OCI-LY3 (cell line): ENCODE data around the gene TMEM208.

Experiments
- H2AFZ ChIP-seq: fragments of 200-600, 300-600 bp; shearing (Covaris generic); 2 replicates; pipeline ENCODE4 v1.6.0; 2014; ENCODE audit warnings: antibody characterized with exemption, low read depth, low read length
- H3K27ac ChIP-seq: fragments of 200-600, 300-600 bp; sonication (generic); 2 replicates; pipeline ENCODE4 v1.5.1; 2014; ENCODE audit warnings: mild to moderate bottlenecking, low read length, moderate library complexity, mixed read lengths
- H3K27me3 ChIP-seq: fragments of 200-600, 300-600 bp; sonication (generic); 2 replicates; pipeline ENCODE4 v1.6.1; 2014; ENCODE audit warnings: low read depth, low read length, mixed read lengths
- H3K36me3 ChIP-seq: fragments of 200-600, 300-600 bp; sonication (generic); replicated peaks from 2 replicates; pipeline ENCODE3; 2014; ENCODE audit warnings: low read depth, low read length, mixed read lengths
- H3K4me1 ChIP-seq: fragments of 300-600, 200-600 bp; sonication (generic); 2 replicates; pipeline ENCODE4 v1.6.1; 2014; ENCODE audit warnings: low read length, mixed read lengths
- H3K4me2 ChIP-seq: fragments of 200-600, 300-600 bp; sonication (generic); 2 replicates; pipeline ENCODE4 v1.6.1; 2014; ENCODE audit warnings: low read length, mixed read lengths
- H3K4me3 ChIP-seq: fragments of 300-600, 200-600 bp; sonication (generic); 2 replicates; pipeline ENCODE4 v1.5.1; 2014; ENCODE audit warnings: antibody characterized with exemption, mild to moderate bottlenecking, low read length, moderate library complexity
- H3K79me2 ChIP-seq: fragments of 300-600, 200-600 bp; shearing (Covaris generic); 2 replicates; pipeline ENCODE4 v1.6.1; 2014; ENCODE audit warnings: mild to moderate bottlenecking, low read length, mixed read lengths
- H3K9ac ChIP-seq: fragments of 300-600, 200-600 bp; shearing (Covaris generic); 2 replicates; pipeline ENCODE4 v1.6.0; 2014; ENCODE audit warnings: mild to moderate bottlenecking, low read length, moderate library complexity
- H3K9me3 ChIP-seq: fragments of 200-600, 300-600 bp; shearing (Covaris generic); 2 replicates; pipeline ENCODE4 v1.6.1; 2014; ENCODE audit warnings: low read length, mixed read lengths; ENCODE audit not compliant: insufficient read depth
- H4K20me1 ChIP-seq: fragments of 200-600, 300-600 bp; sonication (generic); 2 replicates; pipeline ENCODE4 v1.6.1; 2016; ENCODE audit warnings: low read length, mixed read lengths; ENCODE audit not compliant: insufficient read depth
- CTCF ChIP-seq: fragments of 200-600, 300-600 bp; sonication (generic); IDR thresholded peaks from 2 replicates; pipeline ENCODE4 v1.5.1; 2014; ENCODE audit warnings: antibody characterized with exemption, low read length, low read depth
- EZH2phosphoT487 ChIP-seq: fragments of 200-600 bp; shearing (Covaris generic); IDR thresholded peaks from 2 replicates; pipeline ENCODE4 v1.6.1; 2018; ENCODE audit warnings: antibody characterized with exemption, mixed run types, low read depth

Gene TMEM208

GRCh38 chr16:67240506-67240905, 13.6 kb downstream of the TMEM208 start:
- Histone ChIP-seq H3K4me2 (no peak overlapping the region), H2AFZ (no peak overlapping the region), H3K36me3 (peaks cover 27% of the 10 kb centered on the region), H3K27ac (no peak overlapping the region), H3K9me3 (no peaks in the 10 kb centered on the region), H3K4me1 (peaks cover 21% of the 10 kb centered on the region), H3K27me3 (no peaks in the 10 kb centered on the region), H4K20me1 (0 out of 2 replicates have a peak, but pooled peaks cover 2% of the 10 kb centered on the region), H3K79me2 (peaks cover 13% of the 10 kb centered on the region), H3K4me3 (no peak overlapping the region), H3K9ac (no peak overlapping the region)
- TF ChIP-seq CTCF (no peak), EZH2phosphoT487 (no peak)

DNA sequence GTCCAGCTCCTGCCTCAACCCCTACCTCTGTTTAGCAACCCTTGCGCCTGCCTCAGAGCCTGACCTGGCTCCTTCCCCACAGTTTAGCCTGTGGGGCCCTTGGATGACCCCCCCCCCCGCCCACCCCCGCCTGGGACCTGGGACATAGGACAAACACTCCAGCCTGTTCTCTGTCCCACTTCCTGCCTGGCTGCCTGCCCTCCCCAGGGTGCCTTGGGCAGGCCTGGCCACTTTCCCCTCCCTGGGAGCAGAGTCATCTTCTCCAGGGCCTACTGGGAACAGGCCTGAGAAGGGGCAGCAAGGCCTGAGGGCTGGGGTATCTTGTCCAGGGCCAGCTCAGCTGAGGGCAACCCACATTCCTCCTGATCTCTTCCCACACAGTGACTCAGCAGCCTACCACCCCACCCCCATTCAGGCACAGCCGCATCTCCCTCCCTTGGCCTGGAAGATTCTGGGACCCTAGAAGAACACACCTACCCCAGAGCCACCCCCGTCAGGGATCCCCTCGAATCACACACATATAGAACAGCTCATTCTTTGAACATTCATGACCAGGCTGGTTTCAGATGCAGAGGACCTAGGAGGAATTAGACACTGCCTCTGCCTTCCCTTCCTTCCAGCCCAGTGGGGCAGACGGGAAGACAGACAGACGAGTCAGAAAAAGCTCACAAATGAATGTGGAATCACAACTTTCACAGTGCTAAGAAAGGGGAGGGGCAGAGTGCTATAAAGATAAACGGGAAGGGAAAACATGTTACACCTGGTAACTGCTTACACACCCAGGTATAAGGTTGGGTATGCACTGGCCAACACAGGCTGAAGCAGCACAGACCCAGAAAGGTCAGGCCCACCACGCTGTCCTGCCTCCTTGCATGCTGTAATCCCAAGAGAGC, 14.3 kb downstream of the TMEM208 start:
- Histone ChIP-seq H3K9me3 (no peaks in the 10 kb centered on the region), H3K4me3 (no peak overlapping the region), H3K79me2 (peaks cover 20% of the 10 kb centered on the region), H3K27ac (no peak overlapping the region), H2AFZ (no peak overlapping the region), H4K20me1 (0 out of 2 replicates have a peak, but pooled peaks cover 2% of the 10 kb centered on the region), H3K4me2 (no peak overlapping the region), H3K27me3 (no peaks in the 10 kb centered on the region), H3K4me1 (peaks cover 26% of the 10 kb centered on the region), H3K36me3 (peaks cover 20% of the 10 kb centered on the region), H3K9ac (no peak overlapping the region)
- no peak for TF ChIP-seq CTCF
- TF ChIP-seq EZH2phosphoT487: no peak

DNA sequence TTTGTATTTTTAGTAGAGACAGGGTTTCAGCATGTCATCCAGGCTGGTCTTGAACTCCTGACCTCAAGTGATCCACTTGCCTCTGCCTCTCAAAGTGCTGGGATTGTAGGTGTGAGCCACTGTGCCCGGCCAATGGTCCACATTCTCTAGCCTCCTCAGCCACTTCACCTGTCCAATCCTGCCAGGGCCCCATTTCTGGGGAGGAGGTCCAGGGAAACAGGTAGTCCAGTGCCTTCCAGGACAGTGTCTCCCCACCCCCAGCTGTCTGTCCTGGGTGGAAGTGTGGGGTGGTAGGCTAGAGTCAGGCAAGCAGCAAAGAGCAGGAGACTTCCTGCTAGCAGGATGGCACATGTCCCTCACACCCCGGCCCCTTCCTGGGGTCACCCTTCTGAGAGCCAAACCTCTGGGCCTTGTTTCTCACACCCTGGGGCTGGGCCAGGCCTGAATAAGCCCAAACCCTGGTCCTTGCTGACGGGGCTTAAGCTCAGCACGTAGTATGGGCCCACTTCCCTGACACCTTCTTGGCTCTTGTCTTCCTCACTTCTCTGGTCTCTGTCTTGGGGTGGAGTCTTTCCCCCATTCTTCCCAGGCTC, 15.3 kb downstream of the TMEM208 start:
- Histone ChIP-seq H3K27me3 (no peaks in the 10 kb centered on the region), H3K79me2 (peaks cover 20% of the 10 kb centered on the region), H3K36me3 (peaks cover 13% of the 10 kb centered on the region), H3K9me3 (no peaks in the 10 kb centered on the region), H3K4me3 (no peak overlapping the region), H2AFZ (no peak overlapping the region), H3K4me1 (peaks cover 26% of the 10 kb centered on the region), H3K27ac (no peak overlapping the region), H3K9ac (no peak overlapping the region), H3K4me2 (no peak overlapping the region), H4K20me1 (0 out of 2 replicates have a peak, but pooled peaks cover 2% of the 10 kb centered on the region)
- TF ChIP-seq CTCF (no peak), EZH2phosphoT487 (no peak)

- no peak for TF ChIP-seq CTCF
- H3K27me3 ChIP-seq: no peaks in the 10 kb centered on the region
- 0 out of 2 replicates have a peak, but pooled peaks cover 2% of the 10 kb centered on the region for H4K20me1 ChIP-seq
- H3K27ac ChIP-seq: peak overlapping the region; percentile 86
- H3K36me3 ChIP-seq: peaks cover 4% of the 10 kb centered on the region
- peaks cover 20% of the 10 kb centered on the region for H3K79me2 ChIP-seq
- peak overlapping the region; percentile 64; the same call in 1 of the 2 replicates for H3K4me3 ChIP-seq
- no peak overlapping the region for H2AFZ ChIP-seq
- peaks cover 33% of the 10 kb centered on the region for H3K4me1 ChIP-seq
- peak overlapping the region; percentile 73 for H3K4me2 ChIP-seq
- no peaks in the 10 kb centered on the region for H3K9me3 ChIP-seq
- H3K9ac ChIP-seq: peak overlapping the region; percentile 66
Observed at GRCh38 chr16:67243481-67243880, 16.6 kb downstream of the TMEM208 start.
